ENCODE results near the gene PLEKHG7.

PLEKHG7 gene

GRCh38 chr12:92717202-92717601, 14.4 kb downstream of the PLEKHG7 start:
- Histone ChIP-seq H3K4me1 (ENCODE audit: control insufficient read depth in 2 of 2, insufficient read depth in 1 of 2, low read depth in 1 of 2, low read length in 2 of 2) (peaks cover 0 to 1% of the 10 kb centered on the region in 2 donors), H3K23ac (ENCODE audit: low read depth, low read length, poor library complexity) (no peak overlapping the region), H3K27ac (replicated peaks; ENCODE audit: low read length) (no peak overlapping the region), H3K14ac (ENCODE audit: low read length) (no peak overlapping the region), H3K18ac (ENCODE audit: low read length) (no peak overlapping the region), H3K4ac (ENCODE audit: low read length) (no peak overlapping the region), H3K9ac (ENCODE audit: low read depth, low read length, poor library complexity) (no peak overlapping the region), H3K27me3 (ENCODE audit: control insufficient read depth in 3 of 3, insufficient read depth in 3 of 3, low read depth in 1 of 3, low read length in 3 of 3) (no peaks in the 10 kb centered on the region), H3K4me2 (ENCODE audit: insufficient read depth, low read length, poor library complexity, severe bottlenecking) (no peak overlapping the region), H2AK5ac (ENCODE audit: low read depth, low read length) (no peak overlapping the region), H3K4me3 (ENCODE audit: low read length in 2 of 2) (no peak overlapping the region), H3K36me3 (replicated peaks in 1 of 2; ENCODE audit: control insufficient read depth in 2 of 2, insufficient read depth in 2 of 2, low read length in 2 of 2) (no peaks in the 10 kb centered on the region), H2AFZ (ENCODE audit: low read length) (no peak overlapping the region), H2BK12ac (ENCODE audit: low read length) (no peak overlapping the region), H4K91ac (ENCODE audit: low read depth, low read length, poor library complexity) (no peak overlapping the region), H4K8ac (ENCODE audit: low read depth, low read length) (no peak overlapping the region), H3K79me1 (ENCODE audit: low read depth, low read length) (no peaks in the 10 kb centered on the region), H2BK120ac (ENCODE audit: low read depth, low read length) (no peak overlapping the region), H2BK5ac (ENCODE audit: low read length) (no peak overlapping the region), H2BK15ac (ENCODE audit: low read length) (no peak overlapping the region), H3K9me3 (replicated peaks in 1 of 2; ENCODE audit: control insufficient read depth in 2 of 2, insufficient read depth in 1 of 2, low read depth in 1 of 2, low read length in 2 of 2) (no peaks in the 10 kb centered on the region)
- WGBS, 2 donors (ENCODE audit: extremely low coverage in 2 of 2, insufficient read length in 2 of 2, insufficient replicate concordance in 1 of 2), result no CpG with 5 or more reads among the region's 2 CpGs
- no peak for DNase-seq (ENCODE audit: low spot score)

DNA sequence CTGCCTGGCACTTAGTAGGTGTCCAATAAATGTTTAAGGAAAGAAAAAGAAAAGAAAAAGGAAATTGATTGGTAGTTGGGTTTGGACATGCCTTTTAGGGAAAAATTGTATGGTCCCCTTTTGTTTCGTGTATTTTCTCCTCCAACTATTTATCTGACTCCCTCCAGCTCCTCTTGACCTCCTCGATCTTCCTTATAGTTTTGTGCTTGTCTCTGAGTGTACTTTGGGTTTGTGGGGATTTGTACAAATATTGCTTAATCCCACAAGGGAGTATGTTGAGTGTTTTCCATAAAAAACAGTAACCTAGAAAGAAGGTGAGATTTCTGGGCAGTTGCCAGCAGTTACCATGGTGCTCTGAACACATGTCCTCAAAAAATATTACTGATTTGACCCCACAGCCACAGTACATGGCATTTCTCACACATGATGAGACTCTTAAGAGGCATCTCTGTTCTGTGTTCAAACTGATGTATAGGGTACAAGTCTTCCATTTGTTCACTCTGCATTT, 15.7 kb downstream of the PLEKHG7 start:
- no peak overlapping the region for H2BK5ac ChIP-seq (ENCODE audit: low read length)
- no peak for DNase-seq (ENCODE audit: low spot score)
- H4K91ac ChIP-seq (ENCODE audit: low read depth, low read length, poor library complexity), result no peak overlapping the region
- no peak overlapping the region for H3K9ac ChIP-seq (ENCODE audit: low read depth, low read length, poor library complexity)
- no peak overlapping the region for H3K23ac ChIP-seq (ENCODE audit: low read depth, low read length, poor library complexity)
- H3K36me3 ChIP-seq (replicated peaks in 1 of 2; ENCODE audit: control insufficient read depth in 2 of 2, insufficient read depth in 2 of 2, low read length in 2 of 2), result no peaks in the 10 kb centered on the region
- no peak overlapping the region for H2BK12ac ChIP-seq (ENCODE audit: low read length)
- H3K4me1 ChIP-seq (ENCODE audit: control insufficient read depth in 2 of 2, insufficient read depth in 1 of 2, low read depth in 1 of 2, low read length in 2 of 2), result peaks cover 0 to 1% of the 10 kb centered on the region in 2 donors
- no peak overlapping the region for H2BK120ac ChIP-seq (ENCODE audit: low read depth, low read length)
- H3K14ac ChIP-seq (ENCODE audit: low read length), result no peak overlapping the region
- no peak overlapping the region for H2BK15ac ChIP-seq (ENCODE audit: low read length)
- H3K79me1 ChIP-seq (ENCODE audit: low read depth, low read length), result no peaks in the 10 kb centered on the region
- WGBS, 2 donors (ENCODE audit: extremely low coverage in 2 of 2, insufficient read length in 2 of 2, insufficient replicate concordance in 1 of 2), result no CpG with 5 or more reads among the region's 2 CpGs
- H3K27me3 ChIP-seq (ENCODE audit: control insufficient read depth in 3 of 3, insufficient read depth in 3 of 3, low read depth in 1 of 3, low read length in 3 of 3), result no peaks in the 10 kb centered on the region
- H2AK5ac ChIP-seq (ENCODE audit: low read depth, low read length), result no peak overlapping the region
- H3K9me3 ChIP-seq (replicated peaks in 1 of 2; ENCODE audit: control insufficient read depth in 2 of 2, insufficient read depth in 1 of 2, low read depth in 1 of 2, low read length in 2 of 2), result no peaks in the 10 kb centered on the region
- H3K4me3 ChIP-seq (ENCODE audit: low read length in 2 of 2), result no peak overlapping the region
- no peak overlapping the region for H3K4me2 ChIP-seq (ENCODE audit: insufficient read depth, low read length, poor library complexity, severe bottlenecking)
- H3K4ac ChIP-seq (ENCODE audit: low read length), result no peak overlapping the region
- H3K27ac ChIP-seq (replicated peaks; ENCODE audit: low read length), result no peak overlapping the region
- no peak overlapping the region for H4K8ac ChIP-seq (ENCODE audit: low read depth, low read length)
- no peak overlapping the region for H2AFZ ChIP-seq (ENCODE audit: low read length)
- no peak overlapping the region for H3K18ac ChIP-seq (ENCODE audit: low read length)

DNA sequence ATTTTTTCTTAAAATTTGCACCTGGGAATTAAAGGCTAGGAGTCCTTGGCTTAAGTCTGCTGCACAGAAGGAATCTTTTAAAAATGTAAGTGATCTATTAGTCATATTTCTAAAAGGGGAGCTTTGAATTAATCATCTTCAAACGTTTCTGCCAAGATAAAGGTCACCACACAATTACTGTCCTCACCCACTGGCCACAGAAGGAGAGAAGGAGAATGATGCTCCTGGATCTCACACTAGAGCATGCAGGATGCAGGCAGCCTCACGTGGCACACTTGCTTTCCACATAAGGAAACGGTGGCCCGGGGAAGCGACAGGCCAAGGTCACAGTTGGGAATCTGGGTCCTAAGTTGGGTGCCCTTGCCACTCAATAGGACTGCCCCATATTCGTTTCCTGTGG, 16.9 kb downstream of the PLEKHG7 start:
- Histone ChIP-seq H2BK15ac (ENCODE audit: low read length) (no peak overlapping the region), H3K18ac (ENCODE audit: low read length) (no peak overlapping the region), H2AFZ (ENCODE audit: low read length) (no peak overlapping the region), H3K9ac (ENCODE audit: low read depth, low read length, poor library complexity) (no peak overlapping the region), H3K9me3 (replicated peaks in 1 of 2; ENCODE audit: control insufficient read depth in 2 of 2, insufficient read depth in 1 of 2, low read depth in 1 of 2, low read length in 2 of 2) (no peaks in the 10 kb centered on the region), H3K4ac (ENCODE audit: low read length) (no peak overlapping the region), H3K23ac (ENCODE audit: low read depth, low read length, poor library complexity) (no peak overlapping the region), H3K27ac (replicated peaks; ENCODE audit: low read length) (no peak overlapping the region), H3K4me1 (ENCODE audit: control insufficient read depth in 2 of 2, insufficient read depth in 1 of 2, low read depth in 1 of 2, low read length in 2 of 2) (peaks cover 0 to 1% of the 10 kb centered on the region in 2 donors), H3K36me3 (replicated peaks in 1 of 2; ENCODE audit: control insufficient read depth in 2 of 2, insufficient read depth in 2 of 2, low read length in 2 of 2) (no peaks in the 10 kb centered on the region), H2BK5ac (ENCODE audit: low read length) (no peak overlapping the region), H2AK5ac (ENCODE audit: low read depth, low read length) (no peak overlapping the region), H3K4me3 (ENCODE audit: low read length in 2 of 2) (no peak overlapping the region), H3K14ac (ENCODE audit: low read length) (no peak overlapping the region), H3K79me1 (ENCODE audit: low read depth, low read length) (no peaks in the 10 kb centered on the region), H3K27me3 (ENCODE audit: control insufficient read depth in 3 of 3, insufficient read depth in 3 of 3, low read depth in 1 of 3, low read length in 3 of 3) (no peaks in the 10 kb centered on the region), H2BK120ac (ENCODE audit: low read depth, low read length) (no peak overlapping the region), H3K4me2 (ENCODE audit: insufficient read depth, low read length, poor library complexity, severe bottlenecking) (no peak overlapping the region), H4K8ac (ENCODE audit: low read depth, low read length) (no peak overlapping the region), H4K91ac (ENCODE audit: low read depth, low read length, poor library complexity) (no peak overlapping the region), H2BK12ac (ENCODE audit: low read length) (no peak overlapping the region)
- no CpG with 5 or more reads among the region's 6 CpGs for WGBS, 2 donors (ENCODE audit: extremely low coverage in 2 of 2, insufficient read length in 2 of 2, insufficient replicate concordance in 1 of 2)
- no peak for DNase-seq (ENCODE audit: low spot score)

- no peaks in the 10 kb centered on the region for H3K36me3 ChIP-seq (replicated peaks in 1 of 2; ENCODE audit: control insufficient read depth in 2 of 2, insufficient read depth in 2 of 2, low read length in 2 of 2)
These were observed 18.3 kb downstream of the PLEKHG7 start for GRCh38 chr12:92721130-92721529.

More at GRCh38 chr12:92721130-92721529, 18.3 kb downstream of the PLEKHG7 start:
- Histone ChIP-seq H2AFZ (ENCODE audit: low read length) (no peak overlapping the region), H3K79me1 (ENCODE audit: low read depth, low read length) (no peaks in the 10 kb centered on the region), H3K27ac (replicated peaks; ENCODE audit: low read length) (no peak overlapping the region), H3K14ac (ENCODE audit: low read length) (no peak overlapping the region), H2BK120ac (ENCODE audit: low read depth, low read length) (no peak overlapping the region), H3K9me3 (replicated peaks in 1 of 2; ENCODE audit: control insufficient read depth in 2 of 2, insufficient read depth in 1 of 2, low read depth in 1 of 2, low read length in 2 of 2) (no peaks in the 10 kb centered on the region), H2BK12ac (ENCODE audit: low read length) (no peak overlapping the region), H3K18ac (ENCODE audit: low read length) (no peak overlapping the region), H2BK5ac (ENCODE audit: low read length) (no peak overlapping the region), H4K91ac (ENCODE audit: low read depth, low read length, poor library complexity) (no peak overlapping the region), H3K4me3 (ENCODE audit: low read length in 2 of 2) (no peak overlapping the region), H4K8ac (ENCODE audit: low read depth, low read length) (no peak overlapping the region), H2BK15ac (ENCODE audit: low read length) (no peak overlapping the region), H3K23ac (ENCODE audit: low read depth, low read length, poor library complexity) (no peak overlapping the region), H2AK5ac (ENCODE audit: low read depth, low read length) (no peak overlapping the region), H3K4me1 (ENCODE audit: control insufficient read depth in 2 of 2, insufficient read depth in 1 of 2, low read depth in 1 of 2, low read length in 2 of 2) (peaks cover 0 to 1% of the 10 kb centered on the region in 2 donors), H3K4ac (ENCODE audit: low read length) (no peak overlapping the region), H3K9ac (ENCODE audit: low read depth, low read length, poor library complexity) (no peak overlapping the region), H3K27me3 (ENCODE audit: control insufficient read depth in 3 of 3, insufficient read depth in 3 of 3, low read depth in 1 of 3, low read length in 3 of 3) (no peaks in the 10 kb centered on the region), H3K4me2 (ENCODE audit: insufficient read depth, low read length, poor library complexity, severe bottlenecking) (no peak overlapping the region)
- WGBS, 2 donors (ENCODE audit: extremely low coverage in 2 of 2, insufficient read length in 2 of 2, insufficient replicate concordance in 1 of 2), result no CpG with 5 or more reads among the region's 8 CpGs
- no peak for DNase-seq (ENCODE audit: low spot score)
